ENCODE results near the gene ABHD8. TPM values are rescaled to one million over a fixed set of nuclear protein-coding genes. Genes with fewer than 3 reads are reported as not detected.

ABHD8 gene
- total and polyA plus RNA-seq, 2 of the 4 experiments (the other 2 are of a cell fraction) = 3.9 to 10.2 TPM

- TF ChIP-seq MAFK (IDR thresholded peaks at IDR 0.05; ENCODE audit: low read depth, low read length) = no peak
- no peak for TF ChIP-seq CHD1 (IDR thresholded peaks at IDR 0.05; ENCODE audit: low read depth, low read length)
Observed at GRCh38 chr19:17303167-17303939, at the start of gene ABHD8 (continued).

DNA sequence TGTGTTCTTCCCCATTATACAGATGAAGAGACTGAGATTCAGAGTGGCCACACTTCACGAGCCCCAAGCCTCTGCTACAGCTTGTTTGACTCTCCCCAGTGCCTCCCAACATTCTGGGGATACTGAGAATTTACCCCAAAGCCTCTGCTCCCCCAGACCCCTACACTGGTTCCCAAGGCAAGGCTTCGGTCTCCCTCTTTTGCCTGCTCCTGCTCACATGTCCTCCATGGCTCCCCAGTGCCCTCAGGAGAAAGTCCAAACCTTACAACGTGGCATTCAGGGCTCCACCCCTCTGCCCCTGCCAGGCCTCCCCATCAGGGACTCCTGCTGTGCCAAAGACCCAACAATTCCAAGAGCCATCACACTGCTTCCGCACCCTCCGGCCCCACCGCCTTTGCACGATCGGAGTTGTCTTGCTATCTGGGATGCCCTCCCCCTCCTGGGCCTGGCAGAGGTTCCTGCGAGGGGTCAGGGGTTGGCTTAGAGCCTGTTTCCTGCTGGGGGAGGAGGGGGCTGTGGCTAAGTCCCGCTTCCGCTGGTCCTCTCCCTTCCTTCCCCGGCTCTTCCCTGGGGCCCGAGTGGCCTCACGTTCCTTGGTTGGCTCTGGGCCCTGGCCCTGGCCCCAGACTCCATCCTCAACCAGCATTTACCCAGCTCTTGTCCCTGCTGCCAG is 49.5 kb upstream of the ABHD8 start:
- ATAC-seq (ENCODE audit: low read depth) = no peak
- Histone ChIP-seq H4K8ac (ENCODE audit: low read depth in 2 of 2, low read length in 2 of 2) (no peak overlapping the region), H3K18ac (ENCODE audit: low read depth, low read length) (no peak overlapping the region), H4K20me1 (ENCODE audit: insufficient read depth, low read length) (no peaks in the 10 kb centered on the region; the same call in 1 of the 2 replicates), H3K4me3 (ENCODE audit: insufficient read depth, low read depth, low read length) (no peak overlapping the region), H3K56ac (ENCODE audit: extremely low read depth, insufficient read depth, low read length) (no peak overlapping the region), H3K23ac (ENCODE audit: low read depth, low read length) (no peak overlapping the region), H2BK120ac (ENCODE audit: low read depth, low read length) (no peak overlapping the region), H2AK9ac (replicated peaks; ENCODE audit: low read depth, low read length, poor library complexity) (no peak overlapping the region), H3K79me1 (ENCODE audit: low read depth in 1 of 2, low read length in 2 of 2) (no peaks in the 10 kb centered on the region), H2AFZ (replicated peaks; ENCODE audit: low read length, poor library complexity) (peak overlapping the region; percentile 34), H2AK5ac (ENCODE audit: low read depth, low read length) (no peak overlapping the region), H4K5ac (ENCODE audit: low read depth, low read length) (no peak overlapping the region), H4K91ac (ENCODE audit: insufficient read depth, low read depth, low read length) (no peak overlapping the region), H3K27me3 (ENCODE audit: control insufficient read depth, insufficient read depth, low read length) (peaks cover 8% of the 10 kb centered on the region; the same call in 1 of the 2 replicates), H2BK5ac (ENCODE audit: low read depth, low read length, poor library complexity, severe bottlenecking) (no peak overlapping the region), H3K36me3 (ENCODE audit: control insufficient read depth, insufficient read depth, low read length) (no peaks in the 10 kb centered on the region), H3K9me3 (ENCODE audit: control insufficient read depth, insufficient read depth, low read length) (no peaks in the 10 kb centered on the region), H2BK20ac (ENCODE audit: low read depth, low read length) (no peak overlapping the region), H3K9me1 (ENCODE audit: insufficient read depth, low read length) (no peaks in the 10 kb centered on the region), H2BK15ac (ENCODE audit: low read depth, low read length) (no peak overlapping the region), H3K14ac (replicated peaks; ENCODE audit: low read depth, low read length) (no peak overlapping the region), H3K4ac (ENCODE audit: low read depth, low read length) (no peak overlapping the region), H3K4me2 (ENCODE audit: low read depth, low read length) (no peak overlapping the region), H3K9ac (ENCODE audit: low read depth, low read length) (no peak overlapping the region), H3K27ac (ENCODE audit: insufficient read depth, low read length) (no peak overlapping the region), H3K4me1 (ENCODE audit: control insufficient read depth, insufficient read depth, low read length) (0 out of 2 replicates have a peak, but pooled peaks cover 2% of the 10 kb centered on the region)
- no TSS peak for BruUV-seq (replicated peaks)
- WGBS, 2 experiments (ENCODE audit: extremely low coverage in 2 of 2, insufficient read length in 1 of 2) = 74% methylated on average over 2 of the region's 14 CpGs; no CpG with 5 or more reads in 1 of the 2 experiments
- no peak for DNase-seq
- POLR2A ChIA-PET (ENCODE audit: unreplicated experiment) = no interaction called here
- in situ Hi-C loops (cut with MboI; ENCODE audit: low sequenced_read_pairs) (no loop called here), dilution Hi-C loops (cut with HindIII; ENCODE audit: low sequenced_read_pairs, unreplicated experiment) (no loop called here), intact Hi-C loops (cut with micrococcal nuclease) (no loop called here)
- CTCF ChIA-PET = no interaction called here
- TF ChIP-seq CHD1 (IDR thresholded peaks at IDR 0.05; ENCODE audit: low read depth, low read length) = no peak
- TF ChIP-seq, protein P1, sequence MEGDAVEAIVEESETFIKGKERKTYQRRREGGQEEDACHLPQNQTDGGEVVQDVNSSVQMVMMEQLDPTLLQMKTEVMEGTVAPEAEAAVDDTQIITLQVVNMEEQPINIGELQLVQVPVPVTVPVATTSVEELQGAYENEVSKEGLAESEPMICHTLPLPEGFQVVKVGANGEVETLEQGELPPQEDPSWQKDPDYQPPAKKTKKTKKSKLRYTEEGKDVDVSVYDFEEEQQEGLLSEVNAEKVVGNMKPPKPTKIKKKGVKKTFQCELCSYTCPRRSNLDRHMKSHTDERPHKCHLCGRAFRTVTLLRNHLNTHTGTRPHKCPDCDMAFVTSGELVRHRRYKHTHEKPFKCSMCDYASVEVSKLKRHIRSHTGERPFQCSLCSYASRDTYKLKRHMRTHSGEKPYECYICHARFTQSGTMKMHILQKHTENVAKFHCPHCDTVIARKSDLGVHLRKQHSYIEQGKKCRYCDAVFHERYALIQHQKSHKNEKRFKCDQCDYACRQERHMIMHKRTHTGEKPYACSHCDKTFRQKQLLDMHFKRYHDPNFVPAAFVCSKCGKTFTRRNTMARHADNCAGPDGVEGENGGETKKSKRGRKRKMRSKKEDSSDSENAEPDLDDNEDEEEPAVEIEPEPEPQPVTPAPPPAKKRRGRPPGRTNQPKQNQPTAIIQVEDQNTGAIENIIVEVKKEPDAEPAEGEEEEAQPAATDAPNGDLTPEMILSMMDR (conservative IDR thresholded peaks at IDR 0.05; ENCODE audit: low read depth, low read length) = no peak
- no peak for TF ChIP-seq MXI1 (IDR thresholded peaks at IDR 0.05; ENCODE audit: borderline replicate concordance, low read depth, low read length)
- no peak for TF ChIP-seq FOS (IDR thresholded peaks at IDR 0.05; ENCODE audit: low read depth, low read length)
- TF ChIP-seq RAD21 (IDR thresholded peaks at IDR 0.05; ENCODE audit: low read length) = no peak
- no peak for TF ChIP-seq BHLHE40 (IDR thresholded peaks at IDR 0.05; ENCODE audit: low read depth, low read length)
- TF ChIP-seq USF2 (IDR thresholded peaks at IDR 0.05; ENCODE audit: low read depth, low read length) = no peak
- TF ChIP-seq RCOR1 (IDR thresholded peaks at IDR 0.05; ENCODE audit: insufficient replicate concordance, low read length) = no peak
- TF ChIP-seq, protein P2, sequence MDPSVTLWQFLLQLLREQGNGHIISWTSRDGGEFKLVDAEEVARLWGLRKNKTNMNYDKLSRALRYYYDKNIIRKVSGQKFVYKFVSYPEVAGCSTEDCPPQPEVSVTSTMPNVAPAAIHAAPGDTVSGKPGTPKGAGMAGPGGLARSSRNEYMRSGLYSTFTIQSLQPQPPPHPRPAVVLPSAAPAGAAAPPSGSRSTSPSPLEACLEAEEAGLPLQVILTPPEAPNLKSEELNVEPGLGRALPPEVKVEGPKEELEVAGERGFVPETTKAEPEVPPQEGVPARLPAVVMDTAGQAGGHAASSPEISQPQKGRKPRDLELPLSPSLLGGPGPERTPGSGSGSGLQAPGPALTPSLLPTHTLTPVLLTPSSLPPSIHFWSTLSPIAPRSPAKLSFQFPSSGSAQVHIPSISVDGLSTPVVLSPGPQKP (IDR thresholded peaks at IDR 0.05; ENCODE audit: borderline replicate concordance, low read depth, low read length) = no peak
- TF ChIP-seq MAZ (IDR thresholded peaks at IDR 0.05; ENCODE audit: borderline replicate concordance, low read depth, low read length) = no peak

Data from IMR-90 (cell line).